ENCODE measurements around the gene PPM1L.

DNA sequence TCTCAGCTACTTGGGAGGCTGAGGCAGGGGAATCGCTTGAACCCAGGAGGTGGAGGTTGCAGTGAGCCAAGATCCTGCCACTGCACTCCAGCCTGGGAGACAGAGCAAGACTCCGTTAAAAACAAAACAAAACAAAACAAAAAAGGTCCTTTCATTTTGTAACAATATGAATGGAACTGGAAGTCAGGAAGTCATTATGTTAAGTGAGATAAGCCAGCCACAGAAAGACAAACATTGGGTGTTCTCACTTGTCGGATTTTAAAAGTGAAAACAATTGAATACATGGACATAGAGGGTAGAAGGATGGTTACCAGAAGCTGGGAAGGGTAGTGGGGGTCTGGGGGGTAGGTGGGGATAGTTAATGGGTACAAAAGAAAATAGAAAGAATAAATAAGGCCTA, 361.6 kb downstream of the PPM1L start:
- no peak for TF ChIP-seq POLR2A (IDR thresholded peaks at IDR 0.05; ENCODE audit: low read depth, low read length)
- TF ChIP-seq POLR2AphosphoS5 (IDR thresholded peaks at IDR 0.05; ENCODE audit: low read depth, low read length), result no peak

Measured in GM12891 (cell line).